HEK293 (cell line): ENCODE results near the gene IFNGR1.

Experiments
- CTCF ChIA-PET: fragments of 350-600 bp; formaldehyde crosslinking; extraction: SDS; loops from one replicate; lab custom pipeline; 2021; ENCODE audit warnings: antibody characterized with exemption; lab: Yijun Ruan, JAX
- POLR2A ChIA-PET: fragments of 300-600 bp; formaldehyde crosslinking; extraction: SDS; loops from one replicate; lab custom pipeline; 2020; ENCODE audit warnings: antibody characterized with exemption, inconsistent platforms; lab: Yijun Ruan, JAX
- H3K27ac ChIP-seq: fragments of 200-500 bp; sonication (Bioruptor generic); 2 replicates; pipeline ENCODE4 v1.5.1; 2014; ENCODE audit warnings: low read depth, low read length, control low read depth, inconsistent platforms; ENCODE audit errors: extremely low read depth
- H3K36me3 ChIP-seq, 2 experiments: fragments of 200-500 bp in 1 of 2; sonication (Bioruptor generic) in 1 of 2; 1 replicate in 1 of 2; 2 replicates in 1 of 2; pipeline ENCODE4 v1.5.1; 2014 to 2017; ENCODE audit warnings: inconsistent platforms in 2 of 2, low read length in 2 of 2; ENCODE audit not compliant: control insufficient read depth in 2 of 2, insufficient read depth in 1 of 2
- H3K4me1 ChIP-seq: fragments of 200-500 bp; sonication (Bioruptor generic); 2 replicates; pipeline ENCODE4 v1.5.1; 2014; ENCODE audit warnings: mild to moderate bottlenecking, low read length, inconsistent platforms; ENCODE audit not compliant: control insufficient read depth, insufficient read depth
- H3K4me3 ChIP-seq: 2 replicates; pipeline ENCODE4 v1.5.1; 2011; ENCODE audit warnings: low read depth, mild to moderate bottlenecking, control low read depth, low read length, moderate library complexity
- H3K9me3 ChIP-seq: fragments of 200-500 bp; sonication (Bioruptor generic); 2 replicates; pipeline ENCODE4 v1.5.1; 2014; ENCODE audit warnings: low read depth, low read length, inconsistent platforms; ENCODE audit not compliant: control insufficient read depth, insufficient read depth
- KLF17 ChIP-seq: fragments of 450-650 bp; formaldehyde crosslinking; IDR thresholded peaks from 2 replicates; pipeline ENCODE4 v1.5.1; 2016; ENCODE audit warnings: missing biosample characterization, missing genetic modification characterization
- OVOL3 ChIP-seq: fragments of 450-650 bp; formaldehyde crosslinking; IDR thresholded peaks from 2 replicates; pipeline ENCODE4 v1.5.1; 2016; ENCODE audit warnings: missing biosample characterization, missing genetic modification characterization
- SP2 ChIP-seq: fragments of 450-650 bp; formaldehyde crosslinking; IDR thresholded peaks from 2 replicates; pipeline ENCODE4 v1.5.1; 2016; ENCODE audit warnings: missing biosample characterization, missing genetic modification characterization
- ZNF121 ChIP-seq: fragments of 450-650 bp; formaldehyde crosslinking; IDR thresholded peaks from 2 replicates; pipeline ENCODE4 v1.5.1; 2016; ENCODE audit warnings: missing biosample characterization, missing genetic modification characterization
- ZNF146 ChIP-seq: fragments of 450-650 bp; formaldehyde crosslinking; IDR thresholded peaks from 2 replicates; pipeline ENCODE4 v1.5.1; 2016; ENCODE audit warnings: missing biosample characterization, missing genetic modification characterization
- ZNF16 ChIP-seq: fragments of 450-650 bp; formaldehyde crosslinking; IDR thresholded peaks from 2 replicates; pipeline ENCODE4 v1.5.1; 2016; ENCODE audit warnings: low read depth, missing biosample characterization, missing genetic modification characterization
- ZNF221 ChIP-seq: fragments of 450-650 bp; formaldehyde crosslinking; IDR thresholded peaks from 2 replicates; pipeline ENCODE4 v1.5.1; 2017; ENCODE audit warnings: missing biosample characterization, missing genetic modification characterization, borderline replicate concordance
- ZNF23 ChIP-seq: fragments of 450-650 bp; formaldehyde crosslinking; IDR thresholded peaks from 2 replicates; pipeline ENCODE4 v1.5.1; 2016; ENCODE audit warnings: missing biosample characterization, missing genetic modification characterization, borderline replicate concordance
- ZNF433 ChIP-seq: fragments of 450-650 bp; formaldehyde crosslinking; IDR thresholded peaks from 2 replicates; pipeline ENCODE4 v1.5.1; 2016; ENCODE audit warnings: missing biosample characterization, missing genetic modification characterization, low read depth
- ZNF473 ChIP-seq: fragments of 450-650 bp; formaldehyde crosslinking; IDR thresholded peaks from 2 replicates; pipeline ENCODE4 v1.5.1; 2017; ENCODE audit warnings: missing biosample characterization, missing genetic modification characterization
- ZNF548 ChIP-seq: fragments of 450-650 bp; formaldehyde crosslinking; IDR thresholded peaks from 2 replicates; pipeline ENCODE4 v1.5.1; 2016; ENCODE audit warnings: missing biosample characterization, missing genetic modification characterization
- ZNF571 ChIP-seq: fragments of 450-650 bp; formaldehyde crosslinking; IDR thresholded peaks from 2 replicates; pipeline ENCODE4 v1.5.0; 2017; ENCODE audit warnings: missing biosample characterization, missing genetic modification characterization
- ZNF596 ChIP-seq: fragments of 450-650 bp; IDR thresholded peaks from 2 replicates; pipeline ENCODE4 v1.5.0; 2018; ENCODE audit warnings: missing biosample characterization, mild to moderate bottlenecking, missing genetic modification characterization, moderate library complexity
- ZNF623 ChIP-seq: fragments of 450-650 bp; formaldehyde crosslinking; IDR thresholded peaks from 2 replicates; pipeline ENCODE4 v1.5.1; 2016; ENCODE audit warnings: missing biosample characterization, missing genetic modification characterization
- ZNF707 ChIP-seq: fragments of 450-650 bp; formaldehyde crosslinking; IDR thresholded peaks from 2 replicates; pipeline ENCODE4 v1.5.1; 2016; ENCODE audit warnings: missing biosample characterization, missing genetic modification characterization
- TF ChIP-seq, protein P1 (sequence below): fragments of 450-650 bp; IDR thresholded peaks from 2 replicates; pipeline ENCODE4 v1.5.1; 2018; ENCODE audit warnings: missing biosample characterization, mild to moderate bottlenecking, missing genetic modification characterization
- TF ChIP-seq, protein P2 (sequence below): sonication (generic); formaldehyde crosslinking; IDR thresholded peaks from 2 replicates; pipeline ENCODE4 v1.8.1; 2022; ENCODE audit warnings: mild to moderate bottlenecking, moderate library complexity, missing genetic modification reagents
- TF ChIP-seq, protein P3 (sequence below): fragments of 450-650 bp; formaldehyde crosslinking; IDR thresholded peaks from 2 replicates; pipeline ENCODE4 v1.5.1; 2016; ENCODE audit warnings: missing biosample characterization, missing genetic modification characterization

IFNGR1 gene

GRCh38 chr6:137175157-137175867, 43.9 kb downstream of the IFNGR1 start (continued):
- TF ChIP-seq ZNF121 (no peak), ZNF146 (no peak), KLF17 (tag by site-specific recombination) (no peak)
- TF ChIP-seq, protein P1, sequence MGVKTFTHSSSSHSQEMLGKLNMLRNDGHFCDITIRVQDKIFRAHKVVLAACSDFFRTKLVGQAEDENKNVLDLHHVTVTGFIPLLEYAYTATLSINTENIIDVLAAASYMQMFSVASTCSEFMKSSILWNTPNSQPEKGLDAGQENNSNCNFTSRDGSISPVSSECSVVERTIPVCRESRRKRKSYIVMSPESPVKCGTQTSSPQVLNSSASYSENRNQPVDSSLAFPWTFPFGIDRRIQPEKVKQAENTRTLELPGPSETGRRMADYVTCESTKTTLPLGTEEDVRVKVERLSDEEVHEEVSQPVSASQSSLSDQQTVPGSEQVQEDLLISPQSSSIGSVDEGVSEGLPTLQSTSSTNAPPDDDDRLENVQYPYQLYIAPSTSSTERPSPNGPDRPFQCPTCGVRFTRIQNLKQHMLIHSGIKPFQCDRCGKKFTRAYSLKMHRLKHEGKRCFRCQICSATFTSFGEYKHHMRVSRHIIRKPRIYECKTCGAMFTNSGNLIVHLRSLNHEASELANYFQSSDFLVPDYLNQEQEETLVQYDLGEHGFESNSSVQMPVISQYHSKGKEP (tag by site-specific recombination): no peak

DNA sequence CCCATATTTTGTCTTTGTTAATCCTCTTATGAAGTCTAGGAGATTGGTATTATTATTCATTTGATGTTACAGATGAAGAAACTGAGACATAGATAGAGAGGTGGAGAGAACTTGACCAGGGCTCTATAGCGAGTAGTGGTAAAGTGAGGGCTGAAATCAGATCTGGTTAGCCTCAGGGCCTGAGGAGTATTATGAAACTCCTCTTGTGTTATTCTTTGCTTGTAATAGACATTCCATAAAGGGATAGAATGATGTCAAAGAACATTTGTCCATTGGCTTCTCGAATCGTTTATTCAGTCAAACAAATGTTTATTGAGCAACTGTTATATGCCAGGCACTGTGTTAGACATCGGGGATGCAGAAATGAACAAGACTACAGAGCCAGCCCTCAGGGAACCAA, 45.7 kb downstream of the IFNGR1 start, which contains the start of gene IL22RA2:
TSS of gene IL22RA2 (minus strand) at position 144 of the 400 bp plus-strand sequence. CDS start 11,895 bp downstream, outside the sequence.
- Histone ChIP-seq H3K27ac (no peak within 1 kb of the TSS), H3K4me1 (no peaks in the 10 kb centered on the region), H3K4me3 (no peak within 1 kb of the TSS), H3K36me3 (no peaks in the 10 kb centered on the region), H3K9me3 (no peaks in the 10 kb centered on the region)
- ChIA-PET POLR2A (no interaction called here), CTCF (no interaction called here)
- TF ChIP-seq ZNF548 (tag by site-specific recombination) (no peak), ZNF473 (tag by site-specific recombination) (no peak), ZNF16 (no peak), ZNF596 (no peak), ZNF23 (tag by site-specific recombination) (no peak), ZNF707 (tag by site-specific recombination) (no peak), ZNF433 (tag by site-specific recombination) (no peak), SP2 (tag by site-specific recombination) (no peak)
- TF ChIP-seq, protein P2, sequence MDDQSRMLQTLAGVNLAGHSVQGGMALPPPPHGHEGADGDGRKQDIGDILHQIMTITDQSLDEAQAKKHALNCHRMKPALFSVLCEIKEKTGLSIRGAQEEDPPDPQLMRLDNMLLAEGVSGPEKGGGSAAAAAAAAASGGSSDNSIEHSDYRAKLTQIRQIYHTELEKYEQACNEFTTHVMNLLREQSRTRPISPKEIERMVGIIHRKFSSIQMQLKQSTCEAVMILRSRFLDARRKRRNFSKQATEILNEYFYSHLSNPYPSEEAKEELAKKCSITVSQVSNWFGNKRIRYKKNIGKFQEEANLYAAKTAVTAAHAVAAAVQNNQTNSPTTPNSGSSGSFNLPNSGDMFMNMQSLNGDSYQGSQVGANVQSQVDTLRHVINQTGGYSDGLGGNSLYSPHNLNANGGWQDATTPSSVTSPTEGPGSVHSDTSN: no peak
- TF ChIP-seq, protein P3, sequence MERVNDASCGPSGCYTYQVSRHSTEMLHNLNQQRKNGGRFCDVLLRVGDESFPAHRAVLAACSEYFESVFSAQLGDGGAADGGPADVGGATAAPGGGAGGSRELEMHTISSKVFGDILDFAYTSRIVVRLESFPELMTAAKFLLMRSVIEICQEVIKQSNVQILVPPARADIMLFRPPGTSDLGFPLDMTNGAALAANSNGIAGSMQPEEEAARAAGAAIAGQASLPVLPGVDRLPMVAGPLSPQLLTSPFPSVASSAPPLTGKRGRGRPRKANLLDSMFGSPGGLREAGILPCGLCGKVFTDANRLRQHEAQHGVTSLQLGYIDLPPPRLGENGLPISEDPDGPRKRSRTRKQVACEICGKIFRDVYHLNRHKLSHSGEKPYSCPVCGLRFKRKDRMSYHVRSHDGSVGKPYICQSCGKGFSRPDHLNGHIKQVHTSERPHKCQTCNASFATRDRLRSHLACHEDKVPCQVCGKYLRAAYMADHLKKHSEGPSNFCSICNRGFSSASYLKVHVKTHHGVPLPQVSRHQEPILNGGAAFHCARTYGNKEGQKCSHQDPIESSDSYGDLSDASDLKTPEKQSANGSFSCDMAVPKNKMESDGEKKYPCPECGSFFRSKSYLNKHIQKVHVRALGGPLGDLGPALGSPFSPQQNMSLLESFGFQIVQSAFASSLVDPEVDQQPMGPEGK: no peak

DNA sequence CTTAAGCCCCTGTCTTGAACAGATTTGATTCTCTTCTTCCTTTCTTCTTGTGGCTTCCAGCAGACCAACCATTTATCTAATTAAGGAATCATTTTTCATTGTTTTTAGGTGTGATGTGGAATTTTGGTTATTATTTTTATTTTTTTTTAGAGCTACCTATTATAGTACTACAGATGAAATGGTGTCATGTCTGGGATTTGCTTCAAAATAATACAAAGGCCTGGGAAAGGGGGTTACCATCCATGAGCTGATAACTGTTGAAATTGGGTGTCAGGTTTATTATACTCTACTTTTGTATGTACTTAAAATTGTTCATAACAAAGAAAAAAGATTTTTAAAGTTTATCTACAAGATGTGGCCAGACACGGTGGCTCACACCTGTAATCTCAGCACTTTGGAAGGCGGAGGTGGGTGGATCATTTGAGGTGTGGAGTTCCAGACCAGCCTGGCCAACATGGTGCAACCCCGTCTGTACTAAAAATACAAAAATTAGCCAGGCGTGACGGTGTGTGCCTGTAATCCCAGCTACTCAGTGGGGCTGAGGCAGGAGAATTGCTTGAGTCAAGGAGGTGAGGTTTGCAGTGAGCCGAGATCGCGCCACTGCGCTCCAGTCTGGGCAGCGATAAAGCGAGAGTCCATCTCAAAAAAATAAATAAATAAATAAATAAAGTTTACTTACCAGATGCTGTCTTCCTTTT, 46.3 kb downstream of the IFNGR1 start:
- no peak overlapping the region for H3K4me3 ChIP-seq
- H3K4me1 ChIP-seq: no peaks in the 10 kb centered on the region
- H3K27ac ChIP-seq: no peak overlapping the region
- POLR2A ChIA-PET: no interaction called here
- TF ChIP-seq ZNF571 (tag by site-specific recombination) (no peak), OVOL3 (tag by site-specific recombination) (no peak), ZNF221 (no peak), ZNF623 (tag by site-specific recombination) (no peak)
- TF ChIP-seq, all 188 proteins: peak for 0
- CTCF ChIA-PET: interaction anchor here (0.5 to 0.6 kb wide), 2 partner anchors 25 to 95 kb away, joined by 3 to 5 read pairs; no protein-coding TSS in a partner anchor
- no peaks in the 10 kb centered on the region for H3K36me3 ChIP-seq
- H3K9me3 ChIP-seq: no peaks in the 10 kb centered on the region
